OCI-M2 (cell line): Measurements from ENCODE around the gene NAALADL2.
"Not testable (repeated sequence)": the region's sequence is repeated elsewhere in the genome, so short reads cannot be mapped to it uniquely, and the experiment has no call there.

Source experiments
- DNase-seq: peaks from one replicate; lab custom pipeline; 2025; ENCODE audit not compliant: unreplicated experiment; lab: John Stamatoyannopoulos, UW

Gene NAALADL2

DNA sequence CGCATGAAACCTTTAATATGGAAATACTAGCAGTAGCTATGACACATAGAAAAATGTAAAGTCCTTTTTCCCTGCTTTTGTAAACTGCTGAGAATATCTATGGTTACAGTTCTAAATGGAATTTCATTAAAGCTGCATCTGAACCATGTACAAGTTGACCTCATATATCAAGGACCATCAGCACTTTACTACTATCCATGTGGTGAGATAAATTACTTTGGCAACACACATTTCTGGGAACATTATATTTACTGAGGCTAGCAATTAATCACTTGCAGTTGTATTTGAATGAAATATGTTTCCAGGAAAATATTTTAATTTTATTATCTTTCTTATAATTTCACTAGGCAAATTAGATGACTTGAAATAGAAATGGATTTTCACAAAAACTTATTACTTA is 545.5 kb downstream of the NAALADL2 start:
- no peak for DNase-seq

DNA sequence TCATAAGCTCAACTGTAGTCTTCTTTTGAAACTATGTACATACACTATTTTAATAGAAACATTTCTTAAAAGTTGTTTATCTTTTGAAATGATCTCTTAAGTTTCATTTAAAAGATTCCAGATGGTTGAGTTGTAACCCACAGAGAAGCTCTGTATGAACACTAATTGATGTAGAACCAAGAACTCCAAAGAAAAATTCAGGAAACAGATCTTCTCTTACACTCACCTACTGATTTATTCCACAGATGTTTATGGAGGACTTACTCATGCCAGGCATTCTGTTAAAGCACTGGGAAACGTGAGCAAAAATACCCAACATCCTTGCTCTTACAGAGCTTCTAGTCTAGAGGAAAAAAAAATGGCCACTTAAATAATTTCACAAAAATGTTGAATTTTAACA is 551.1 kb downstream of the NAALADL2 start:
- no peak for DNase-seq

DNA sequence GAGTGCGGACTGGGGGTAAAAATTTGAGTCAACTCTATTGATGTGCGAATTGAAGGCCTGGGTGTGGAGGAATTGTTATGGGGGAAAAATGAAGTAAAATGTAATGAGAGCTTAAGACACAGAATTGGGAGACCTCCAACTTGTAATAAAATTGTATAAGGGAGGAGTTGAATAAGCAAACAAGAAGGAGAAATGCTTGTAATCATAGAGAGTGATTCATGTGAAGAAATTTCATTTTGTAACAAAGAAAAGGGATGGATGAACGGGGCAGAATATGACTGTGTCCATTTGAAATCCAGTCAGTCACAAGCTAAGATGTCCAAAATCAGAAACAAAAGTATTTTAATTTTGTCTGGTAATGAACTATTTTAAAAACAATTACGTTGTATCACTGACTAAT is 552.3 kb downstream of the NAALADL2 start:
- no peak for DNase-seq

DNA sequence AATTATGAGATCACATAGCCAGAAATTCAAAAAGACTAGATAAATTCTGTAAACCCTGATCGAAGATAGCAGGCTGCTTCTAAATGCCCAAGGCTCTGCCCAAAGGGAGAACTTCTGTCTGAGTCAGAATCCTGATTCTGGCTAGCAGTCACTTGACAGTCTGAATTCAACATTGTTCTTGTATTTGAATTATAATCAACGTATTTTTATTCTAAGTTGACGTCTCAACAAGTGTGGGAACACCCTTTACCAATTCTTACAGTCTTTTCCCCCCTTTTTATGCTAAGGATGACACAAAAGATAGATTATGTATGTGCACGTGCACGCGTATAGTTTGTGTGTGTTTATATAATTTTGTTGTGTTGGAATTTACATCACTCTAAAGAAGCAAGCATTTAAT is 552.8 kb downstream of the NAALADL2 start:
- DNase-seq = no peak

DNA sequence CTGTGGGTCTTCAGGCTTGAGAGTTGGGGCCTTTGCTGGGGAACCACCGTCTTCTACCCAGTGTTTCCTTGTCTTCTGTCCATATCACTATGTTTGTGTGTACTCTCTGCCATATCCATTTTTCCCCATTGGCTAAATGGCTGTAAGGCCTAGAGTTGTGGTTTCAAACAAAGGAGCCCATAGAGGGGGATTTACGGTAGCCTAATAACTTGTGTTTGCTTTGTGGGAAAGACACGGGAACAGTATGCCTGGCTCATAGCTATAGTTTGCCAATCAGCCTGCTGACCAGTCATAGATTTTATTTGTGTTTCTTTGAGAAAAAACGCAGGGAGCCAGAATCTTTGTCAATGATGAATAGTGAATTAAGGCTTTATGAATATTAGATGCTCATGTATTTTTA is 554.8 kb downstream of the NAALADL2 start:
- no peak for DNase-seq

DNA sequence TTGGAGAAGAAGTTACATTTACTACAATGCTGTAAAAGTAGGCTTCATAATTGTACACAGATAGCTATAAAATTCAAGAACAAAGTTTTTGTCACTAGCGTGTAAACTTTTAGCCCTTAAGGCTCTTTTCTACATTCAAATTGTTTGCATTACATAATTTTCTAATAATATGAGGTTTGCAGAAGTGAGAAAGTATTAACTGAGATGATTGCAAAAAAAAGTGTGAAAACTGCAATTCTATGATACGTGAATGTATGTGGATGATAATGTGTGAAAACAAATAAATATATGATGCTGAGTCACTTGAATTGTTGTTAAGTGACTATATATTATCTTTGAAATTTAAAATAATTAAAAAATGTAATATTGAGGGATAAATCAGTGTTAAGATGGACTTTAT is 557.5 kb downstream of the NAALADL2 start:
- no peak for DNase-seq

DNA sequence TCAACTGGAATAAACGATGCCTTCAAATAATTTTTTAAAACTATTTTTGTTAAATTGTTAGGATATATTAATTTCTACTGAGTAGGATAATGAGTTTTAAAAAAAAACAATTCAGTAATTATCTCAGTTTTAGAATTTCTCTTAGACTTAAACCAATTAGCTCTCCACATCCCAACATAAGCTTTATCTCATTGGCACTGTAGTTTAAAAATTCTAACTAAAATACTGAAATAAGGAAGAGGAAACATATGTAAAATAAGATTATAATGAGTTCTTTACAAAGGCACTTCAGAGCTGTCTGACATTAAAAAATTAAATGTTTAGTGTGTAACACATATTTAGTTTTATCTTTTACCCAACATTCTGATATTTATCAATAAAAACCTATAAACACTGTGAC is 558.3 kb downstream of the NAALADL2 start:
- DNase-seq = no peak

DNA sequence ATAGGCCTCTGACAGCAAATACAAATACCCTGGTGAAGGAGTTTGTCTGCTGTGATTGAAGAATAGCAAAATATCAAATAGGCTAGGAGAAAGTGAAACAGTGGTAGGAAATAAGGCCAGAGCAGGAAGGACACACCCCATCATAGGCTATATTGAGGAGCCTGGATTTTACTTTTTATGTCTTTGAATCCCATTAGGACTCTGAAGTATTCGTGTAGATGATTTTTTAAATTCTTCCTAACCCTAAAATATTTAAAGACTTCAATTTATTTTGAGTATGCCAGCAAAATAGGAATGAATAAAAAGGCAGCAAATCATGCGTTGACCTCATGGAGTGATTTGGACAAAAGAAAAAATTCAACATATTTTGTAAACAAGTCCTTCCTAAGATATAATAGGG is 562.8 kb downstream of the NAALADL2 start:
- DNase-seq = no peak

DNA sequence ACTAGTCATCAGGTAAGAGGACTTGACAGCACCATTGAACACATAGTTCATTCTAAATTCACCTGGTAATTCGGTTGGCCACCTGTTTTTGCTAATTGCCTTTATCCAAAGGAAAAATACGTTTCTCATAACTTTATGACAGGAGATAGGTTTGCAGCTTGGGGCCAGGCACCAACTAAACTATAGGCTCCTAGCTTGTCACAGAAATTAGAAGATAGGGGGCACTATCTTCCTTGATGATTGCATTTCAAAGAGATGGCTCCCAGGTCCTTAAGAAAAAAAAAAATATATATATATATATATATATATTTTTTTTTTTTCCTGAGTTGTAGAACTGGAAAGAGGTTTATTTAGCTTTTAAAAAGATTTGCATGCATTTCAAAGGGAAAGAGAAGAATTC is 563.6 kb downstream of the NAALADL2 start:
- DNase-seq = no peak

DNA sequence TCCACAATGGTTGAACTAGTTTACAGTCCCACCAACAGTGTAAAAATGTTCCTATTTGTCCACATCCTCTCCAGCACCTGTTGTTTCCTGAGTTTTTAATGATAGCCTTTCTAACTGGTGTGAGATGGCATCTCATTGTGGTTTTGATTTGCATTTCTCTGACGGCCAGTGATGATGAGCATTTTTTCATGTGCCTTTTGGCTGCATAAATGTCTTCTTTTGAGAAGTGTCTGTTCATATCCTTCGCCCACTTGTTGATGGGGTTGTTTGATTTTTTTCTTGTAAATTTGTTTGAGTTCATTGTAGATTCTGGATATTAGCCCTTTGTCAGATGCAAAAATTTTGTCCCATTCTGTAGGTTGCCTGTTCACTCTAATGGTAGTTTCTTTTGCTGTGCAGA is 564.7 kb downstream of the NAALADL2 start:
- not testable (repeated sequence) for DNase-seq

DNA sequence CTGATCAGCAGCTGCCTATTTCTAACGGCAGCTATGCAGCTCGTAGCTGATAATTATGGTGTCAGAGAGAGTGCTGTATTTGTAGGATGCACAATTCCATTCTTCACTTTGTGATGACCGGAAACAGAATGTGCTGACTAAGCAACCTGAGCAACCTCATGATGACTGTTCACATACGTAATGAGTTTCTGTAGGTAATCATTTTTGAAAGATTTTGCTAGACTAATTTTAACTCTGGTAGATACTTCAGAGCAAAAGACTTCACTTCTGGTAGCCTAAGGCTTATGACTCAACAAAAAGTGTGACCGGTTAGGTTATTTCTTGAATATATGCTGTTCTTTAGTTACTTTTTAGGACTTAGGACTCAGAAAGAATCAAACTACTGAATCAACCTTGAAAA is 567.7 kb downstream of the NAALADL2 start:
- DNase-seq = no peak

DNA sequence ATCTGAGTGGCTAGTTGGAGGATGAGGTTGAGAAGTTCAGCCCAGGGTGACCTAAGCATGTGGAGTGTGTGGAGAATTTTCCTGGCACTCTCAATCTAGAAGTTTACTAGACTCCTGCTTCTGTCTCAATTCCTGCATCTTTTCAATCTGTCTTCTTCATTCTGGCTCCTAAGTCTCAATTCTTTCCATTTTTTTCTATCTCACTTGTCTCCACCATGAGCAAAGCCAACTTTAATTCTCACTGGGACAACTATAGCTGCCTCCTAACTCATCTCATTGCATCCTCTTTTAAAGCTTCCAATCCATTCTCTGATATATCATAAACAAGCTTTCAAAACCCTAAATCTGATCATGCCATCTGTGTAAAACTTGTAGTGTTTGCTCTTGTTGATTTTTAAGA is 569.3 kb downstream of the NAALADL2 start:
- DNase-seq = no peak

DNA sequence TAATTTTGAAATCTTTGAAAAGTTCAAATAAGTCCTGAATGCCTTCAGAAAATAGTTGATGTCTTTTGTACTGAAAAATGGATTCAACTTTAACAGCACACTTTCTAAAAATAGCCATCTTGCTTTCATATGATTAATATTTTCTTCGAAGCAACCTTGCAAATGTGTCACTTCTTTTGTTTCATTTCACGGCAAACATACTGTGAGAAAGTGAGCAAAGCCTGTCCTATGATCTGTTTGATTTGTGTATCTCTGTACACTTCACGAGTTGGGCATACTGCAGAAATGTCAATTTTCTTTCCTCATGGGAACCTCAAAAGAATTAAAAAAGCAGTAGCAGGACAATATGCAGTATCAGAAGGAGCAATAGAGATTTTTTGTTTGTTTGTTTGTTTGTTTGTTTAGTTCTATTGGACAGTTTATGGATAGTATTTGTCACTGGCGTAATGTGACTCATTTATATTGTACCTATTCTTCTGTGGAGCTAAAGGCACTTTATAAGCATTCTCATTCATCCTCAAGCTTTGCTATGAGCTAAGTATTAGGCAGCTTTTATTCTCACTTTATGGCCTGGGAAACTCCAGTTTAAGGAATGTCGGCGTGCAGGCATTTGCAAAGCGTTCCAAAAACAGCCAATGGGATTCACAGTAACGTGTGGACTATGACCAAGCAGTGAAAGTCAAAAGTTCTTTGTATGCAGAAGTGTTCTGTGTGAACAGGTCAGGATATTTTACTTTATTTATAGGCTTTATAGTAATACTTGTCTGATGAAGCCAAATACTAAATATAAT is 572.0 kb downstream of the NAALADL2 start:
- no peak for DNase-seq

DNA sequence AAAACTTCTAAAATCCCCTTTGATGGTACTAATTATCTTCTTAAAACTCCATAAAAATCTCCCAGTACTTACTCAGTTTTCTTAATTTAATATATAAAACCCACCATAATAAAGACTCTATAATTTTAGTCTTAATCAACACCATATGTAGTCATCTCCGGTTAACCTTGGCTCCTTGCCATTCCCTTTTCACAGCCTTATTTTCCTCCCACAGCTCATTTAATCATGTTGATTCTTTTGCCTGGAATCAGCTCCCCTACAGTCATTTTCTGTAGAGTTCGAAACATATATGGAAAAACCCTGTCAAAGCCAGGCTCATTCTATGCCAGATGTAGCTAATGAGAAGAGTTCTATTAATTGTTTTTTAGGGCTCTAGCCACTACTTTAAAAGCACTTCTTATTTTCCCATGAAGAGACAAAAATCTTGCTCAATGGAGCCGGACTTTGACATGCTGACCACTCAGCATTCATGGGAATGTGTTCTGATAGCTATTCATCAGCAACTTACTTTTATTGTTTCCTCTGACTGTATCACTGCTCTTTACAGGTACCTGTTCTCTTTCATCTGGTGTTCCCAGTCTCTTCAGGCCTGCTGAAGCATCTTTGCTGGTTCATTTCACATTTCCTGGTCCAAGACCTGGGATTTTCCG is 573.4 kb downstream of the NAALADL2 start:
- no peak for DNase-seq

DNA sequence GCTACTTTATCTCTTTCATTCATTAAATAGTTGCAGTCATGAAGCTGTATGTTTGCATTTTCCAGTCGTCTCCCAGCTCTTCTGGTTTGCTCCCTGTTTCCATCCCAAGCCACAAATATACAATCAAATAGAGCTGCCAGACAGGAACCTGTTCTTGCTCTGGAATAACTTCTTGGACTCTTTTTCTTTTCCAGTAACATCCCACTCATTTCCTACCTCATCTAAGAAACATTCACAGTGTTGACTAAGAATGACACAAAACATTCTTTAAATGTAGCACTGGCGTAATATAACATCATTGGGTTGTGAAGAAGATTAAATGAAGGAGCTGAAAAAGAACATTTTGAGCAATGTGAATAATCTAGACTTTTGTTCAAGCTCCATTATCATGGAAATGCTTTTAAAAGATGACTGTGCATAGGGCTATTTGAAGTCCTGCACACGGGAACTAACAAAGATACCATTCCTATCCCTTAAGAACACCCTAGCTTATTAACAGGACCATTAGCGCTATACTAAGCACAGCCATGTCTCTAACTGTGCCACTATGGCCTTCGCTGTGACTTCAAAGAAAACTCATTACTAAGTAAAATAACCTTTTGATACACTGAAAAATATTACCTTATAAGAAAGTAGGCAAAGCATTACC is 574.0 kb downstream of the NAALADL2 start:
- no peak for DNase-seq

DNA sequence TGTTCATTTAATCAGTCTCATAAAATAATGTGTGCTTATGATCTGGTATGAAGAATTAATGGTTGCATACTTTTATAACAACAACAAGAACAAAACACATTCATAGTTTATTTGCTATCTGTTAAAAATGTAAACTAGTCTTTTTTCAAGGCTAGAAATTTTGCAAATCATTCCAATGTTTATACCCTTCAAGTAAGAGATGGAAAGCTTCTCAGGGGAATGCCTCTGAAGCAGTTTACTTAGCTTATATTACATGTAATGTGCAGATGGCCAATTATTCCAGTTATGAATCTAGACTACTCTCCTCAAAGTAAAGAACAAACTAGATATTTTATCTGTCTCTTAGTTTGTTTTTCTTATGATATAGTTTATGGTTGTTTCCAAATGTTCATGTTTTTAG is 575.4 kb downstream of the NAALADL2 start:
- no peak for DNase-seq

DNA sequence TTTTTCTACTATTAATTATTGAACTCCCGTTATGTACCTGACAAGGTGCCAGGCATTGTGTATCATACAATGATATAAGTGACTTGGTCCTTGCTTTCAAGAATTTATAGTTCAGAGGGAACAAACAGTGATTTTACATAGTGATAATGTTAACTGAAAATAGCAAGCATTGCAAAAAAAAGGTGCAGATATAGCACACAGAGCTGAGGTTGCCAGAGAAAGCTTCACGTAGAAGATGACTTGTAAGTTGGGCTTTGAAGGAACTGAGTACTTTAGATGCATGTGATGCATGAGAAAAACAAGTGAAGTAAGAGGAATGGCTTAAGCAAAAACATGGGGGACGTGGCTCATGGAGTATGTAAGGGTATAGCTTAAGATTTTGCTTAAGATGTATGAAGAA is 584.5 kb downstream of the NAALADL2 start:
- no peak for DNase-seq

DNA sequence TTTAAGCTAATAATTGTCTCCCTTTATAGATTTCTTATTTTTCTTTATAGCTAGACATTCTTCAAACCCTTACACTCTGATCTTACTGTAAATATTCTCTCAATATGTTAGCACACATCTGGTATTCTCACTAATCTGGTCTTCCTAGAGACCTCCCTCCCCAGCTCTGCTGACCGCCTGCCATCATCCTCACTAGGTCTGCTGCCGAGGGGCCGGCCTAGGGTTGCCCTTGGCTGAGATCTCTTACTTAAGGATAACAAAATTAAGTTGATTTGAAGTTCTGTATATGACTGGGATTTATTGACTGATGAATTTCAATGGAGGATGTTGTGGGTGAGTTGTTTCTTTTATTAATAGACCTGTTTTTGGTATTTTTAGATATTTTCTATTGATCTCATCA is 586.6 kb downstream of the NAALADL2 start:
- DNase-seq = no peak

DNA sequence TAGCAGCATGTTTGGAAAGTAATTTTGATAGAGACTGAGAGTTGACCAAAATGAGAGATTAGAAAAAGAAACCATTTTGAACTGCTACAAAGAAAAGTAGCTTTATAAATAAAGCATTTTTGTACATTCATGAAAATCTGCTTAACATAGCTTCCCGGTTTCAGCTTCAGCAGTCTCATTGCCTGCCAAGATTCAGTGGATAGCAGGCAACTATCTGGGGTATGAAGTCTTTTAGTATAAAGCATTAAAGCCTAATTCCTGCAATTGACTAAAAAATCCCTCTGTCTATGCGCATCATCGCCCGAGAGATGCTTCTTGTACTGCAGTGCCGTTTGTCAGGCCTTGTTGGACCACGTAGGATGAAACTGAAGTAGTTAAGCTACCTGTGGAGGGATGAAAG is 588.4 kb downstream of the NAALADL2 start:
- no peak for DNase-seq

DNA sequence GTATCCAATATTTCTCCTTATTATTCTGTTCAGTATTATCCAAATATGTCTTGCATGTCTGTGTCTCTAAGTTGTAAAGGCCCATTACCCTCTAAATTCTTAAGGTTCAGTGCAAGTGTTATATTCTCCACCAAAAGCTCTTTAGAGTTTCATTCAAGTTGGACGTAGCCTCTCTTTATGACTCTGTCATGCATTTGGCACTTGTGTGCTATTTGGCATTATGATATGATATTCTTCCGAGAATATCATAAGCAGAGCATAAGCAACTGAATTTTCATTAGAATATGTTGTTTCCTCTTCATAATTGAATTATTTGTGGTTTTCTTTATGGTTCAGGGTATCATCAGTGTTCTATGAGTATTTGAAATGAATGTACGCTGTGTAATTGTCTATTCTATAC is 594.2 kb downstream of the NAALADL2 start:
- no peak for DNase-seq

DNA sequence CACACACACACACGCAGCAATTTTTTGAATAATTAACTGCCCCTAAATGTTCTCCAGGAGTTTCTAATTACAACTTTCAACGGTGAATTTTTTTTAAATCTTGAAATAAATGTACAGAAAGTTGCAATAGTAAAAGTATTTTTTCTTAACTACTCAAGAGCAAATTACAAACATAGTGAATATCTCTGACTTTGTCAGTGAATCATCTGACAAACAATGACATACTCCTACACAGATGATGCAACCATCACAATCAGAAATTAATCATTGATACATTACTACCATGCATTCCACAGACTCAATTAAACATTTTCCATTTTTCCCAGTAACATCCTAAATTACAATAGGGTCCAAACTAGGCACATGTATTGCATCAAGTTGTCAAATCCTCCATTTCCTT is 597.3 kb downstream of the NAALADL2 start:
- no peak for DNase-seq

DNA sequence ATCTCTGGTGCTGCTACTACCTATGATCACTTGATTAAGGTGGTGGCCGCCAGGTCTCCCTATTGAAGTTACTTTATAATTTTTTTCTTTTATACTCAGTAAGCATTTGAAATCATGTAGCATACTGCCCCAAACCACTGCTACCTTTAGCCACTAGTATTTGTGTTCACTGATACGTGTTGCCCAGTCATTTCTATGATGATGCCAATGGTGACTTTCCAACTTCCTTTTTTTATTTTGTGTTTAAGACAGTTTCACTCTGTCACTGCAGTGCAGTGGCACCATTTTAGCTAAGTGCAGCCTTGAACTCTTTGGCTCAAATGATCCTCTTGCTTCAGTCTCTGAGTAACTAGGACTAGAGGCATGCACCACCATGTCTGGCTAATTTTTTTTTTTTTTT is 598.2 kb downstream of the NAALADL2 start:
- no peak for DNase-seq
